Liver (tissue), 3 donors: ENCODE measurements around the gene COX18.

Experiments
- EGR1 ChIP-seq, 2 donors: IDR thresholded peaks; 2 replicates each; pipeline ENCODE4 v1.6.1; 2016 to 2018; ENCODE audit warnings: antibody characterized with exemption in 2 of 2, low read depth in 2 of 2
- FOXA1 ChIP-seq: IDR thresholded peaks from 2 replicates; pipeline ENCODE4 v1.6.1; 2016; ENCODE audit warnings: antibody characterized with exemption
- FOXA2 ChIP-seq: IDR thresholded peaks from 2 replicates; pipeline ENCODE4 v1.6.1; 2016; ENCODE audit warnings: antibody characterized with exemption
- GABPA ChIP-seq, 2 donors: IDR thresholded peaks in 1 of 2; conservative IDR thresholded peaks in 1 of 2; 2 replicates each; pipeline ENCODE4 v1.6.1; 2016; ENCODE audit warnings: antibody characterized with exemption in 2 of 2, mild to moderate bottlenecking in 1 of 2, moderate library complexity in 1 of 2
- NR2F2 ChIP-seq: IDR thresholded peaks from 2 replicates; pipeline ENCODE4 v1.6.1; 2016; ENCODE audit warnings: antibody characterized with exemption
- RAD21 ChIP-seq, 2 donors: IDR thresholded peaks; 2 replicates each; pipeline ENCODE4 v1.6.1; 2016; ENCODE audit warnings: antibody characterized with exemption in 2 of 2, mild to moderate bottlenecking in 2 of 2
- RXRA ChIP-seq, 2 donors: IDR thresholded peaks; 2 replicates each; pipeline ENCODE4 v1.6.1; 2017 to 2018; ENCODE audit warnings: antibody characterized with exemption in 2 of 2, mild to moderate bottlenecking in 1 of 2
- TAF1 ChIP-seq: conservative IDR thresholded peaks from 2 replicates; pipeline ENCODE4 v1.6.1; 2016; ENCODE audit warnings: antibody characterized with exemption, mild to moderate bottlenecking
- YY1 ChIP-seq: IDR thresholded peaks from 2 replicates; pipeline ENCODE4 v1.6.1; 2016; ENCODE audit warnings: antibody characterized with exemption, mild to moderate bottlenecking
- TF ChIP-seq, protein P1 (sequence below): fragments of 150-350 bp; IDR thresholded peaks from 2 replicates; pipeline ENCODE4 v1.5.1; 2017; ENCODE audit warnings: improper control_type of control experiment, low read depth, low read length; ENCODE audit not compliant: missing input control
- TF ChIP-seq, protein P2 (sequence below): IDR thresholded peaks from 2 replicates; pipeline ENCODE4 v1.6.1; 2016; ENCODE audit warnings: antibody characterized with exemption
- TF ChIP-seq, protein P3 (sequence below): IDR thresholded peaks from 2 replicates; pipeline ENCODE4 v1.6.1; 2016; ENCODE audit warnings: antibody characterized with exemption
- TF ChIP-seq, protein P4 (sequence below): IDR thresholded peaks from 2 replicates; pipeline ENCODE4 v1.6.1; 2016; ENCODE audit warnings: antibody characterized with exemption, mild to moderate bottlenecking
- donor health status: healthy.
- donor health status: healthy.

DNA sequence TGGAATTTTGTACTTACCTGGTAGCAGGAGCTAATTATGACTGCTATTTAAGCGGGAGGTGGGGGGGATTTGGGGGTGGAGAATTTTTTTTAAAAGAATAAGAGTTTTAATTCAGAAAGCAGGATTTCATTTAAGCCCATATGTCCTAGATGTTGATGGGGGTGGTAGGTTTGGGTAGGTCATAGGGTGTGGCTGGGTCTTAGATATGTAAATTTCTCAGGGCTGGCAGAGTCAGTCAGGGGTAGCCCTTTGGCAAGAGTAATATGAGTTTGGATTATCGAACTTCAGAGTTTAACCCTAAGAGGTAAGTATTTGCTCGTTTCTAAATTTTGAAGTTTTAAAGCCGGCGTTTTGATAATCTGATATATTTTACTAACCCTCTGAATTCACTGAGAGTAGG lies 35.2 kb upstream of the COX18 start:
- TF ChIP-seq, protein P1, sequence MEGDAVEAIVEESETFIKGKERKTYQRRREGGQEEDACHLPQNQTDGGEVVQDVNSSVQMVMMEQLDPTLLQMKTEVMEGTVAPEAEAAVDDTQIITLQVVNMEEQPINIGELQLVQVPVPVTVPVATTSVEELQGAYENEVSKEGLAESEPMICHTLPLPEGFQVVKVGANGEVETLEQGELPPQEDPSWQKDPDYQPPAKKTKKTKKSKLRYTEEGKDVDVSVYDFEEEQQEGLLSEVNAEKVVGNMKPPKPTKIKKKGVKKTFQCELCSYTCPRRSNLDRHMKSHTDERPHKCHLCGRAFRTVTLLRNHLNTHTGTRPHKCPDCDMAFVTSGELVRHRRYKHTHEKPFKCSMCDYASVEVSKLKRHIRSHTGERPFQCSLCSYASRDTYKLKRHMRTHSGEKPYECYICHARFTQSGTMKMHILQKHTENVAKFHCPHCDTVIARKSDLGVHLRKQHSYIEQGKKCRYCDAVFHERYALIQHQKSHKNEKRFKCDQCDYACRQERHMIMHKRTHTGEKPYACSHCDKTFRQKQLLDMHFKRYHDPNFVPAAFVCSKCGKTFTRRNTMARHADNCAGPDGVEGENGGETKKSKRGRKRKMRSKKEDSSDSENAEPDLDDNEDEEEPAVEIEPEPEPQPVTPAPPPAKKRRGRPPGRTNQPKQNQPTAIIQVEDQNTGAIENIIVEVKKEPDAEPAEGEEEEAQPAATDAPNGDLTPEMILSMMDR, result no peak
- no peak for TF ChIP-seq GABPA (IDR thresholded peaks at IDR 0.05 in 1 of 2, conservative IDR thresholded peaks at IDR 0.05 in 1 of 2)
- no peak for TF ChIP-seq RAD21 (IDR thresholded peaks at IDR 0.05)
- TF ChIP-seq FOXA2, result no peak
- TF ChIP-seq, protein P2, sequence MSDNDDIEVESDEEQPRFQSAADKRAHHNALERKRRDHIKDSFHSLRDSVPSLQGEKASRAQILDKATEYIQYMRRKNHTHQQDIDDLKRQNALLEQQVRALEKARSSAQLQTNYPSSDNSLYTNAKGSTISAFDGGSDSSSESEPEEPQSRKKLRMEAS, result no peak
- no peak for TF ChIP-seq RXRA (IDR thresholded peaks at IDR 0.05)
- no peak for TF ChIP-seq TAF1
- TF ChIP-seq, protein P3, sequence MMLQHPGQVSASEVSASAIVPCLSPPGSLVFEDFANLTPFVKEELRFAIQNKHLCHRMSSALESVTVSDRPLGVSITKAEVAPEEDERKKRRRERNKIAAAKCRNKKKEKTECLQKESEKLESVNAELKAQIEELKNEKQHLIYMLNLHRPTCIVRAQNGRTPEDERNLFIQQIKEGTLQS, result no peak
- TF ChIP-seq FOXA1, result no peak
- TF ChIP-seq YY1, result no peak
- TF ChIP-seq, protein P4, sequence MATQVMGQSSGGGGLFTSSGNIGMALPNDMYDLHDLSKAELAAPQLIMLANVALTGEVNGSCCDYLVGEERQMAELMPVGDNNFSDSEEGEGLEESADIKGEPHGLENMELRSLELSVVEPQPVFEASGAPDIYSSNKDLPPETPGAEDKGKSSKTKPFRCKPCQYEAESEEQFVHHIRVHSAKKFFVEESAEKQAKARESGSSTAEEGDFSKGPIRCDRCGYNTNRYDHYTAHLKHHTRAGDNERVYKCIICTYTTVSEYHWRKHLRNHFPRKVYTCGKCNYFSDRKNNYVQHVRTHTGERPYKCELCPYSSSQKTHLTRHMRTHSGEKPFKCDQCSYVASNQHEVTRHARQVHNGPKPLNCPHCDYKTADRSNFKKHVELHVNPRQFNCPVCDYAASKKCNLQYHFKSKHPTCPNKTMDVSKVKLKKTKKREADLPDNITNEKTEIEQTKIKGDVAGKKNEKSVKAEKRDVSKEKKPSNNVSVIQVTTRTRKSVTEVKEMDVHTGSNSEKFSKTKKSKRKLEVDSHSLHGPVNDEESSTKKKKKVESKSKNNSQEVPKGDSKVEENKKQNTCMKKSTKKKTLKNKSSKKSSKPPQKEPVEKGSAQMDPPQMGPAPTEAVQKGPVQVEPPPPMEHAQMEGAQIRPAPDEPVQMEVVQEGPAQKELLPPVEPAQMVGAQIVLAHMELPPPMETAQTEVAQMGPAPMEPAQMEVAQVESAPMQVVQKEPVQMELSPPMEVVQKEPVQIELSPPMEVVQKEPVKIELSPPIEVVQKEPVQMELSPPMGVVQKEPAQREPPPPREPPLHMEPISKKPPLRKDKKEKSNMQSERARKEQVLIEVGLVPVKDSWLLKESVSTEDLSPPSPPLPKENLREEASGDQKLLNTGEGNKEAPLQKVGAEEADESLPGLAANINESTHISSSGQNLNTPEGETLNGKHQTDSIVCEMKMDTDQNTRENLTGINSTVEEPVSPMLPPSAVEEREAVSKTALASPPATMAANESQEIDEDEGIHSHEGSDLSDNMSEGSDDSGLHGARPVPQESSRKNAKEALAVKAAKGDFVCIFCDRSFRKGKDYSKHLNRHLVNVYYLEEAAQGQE, result no peak
- TF ChIP-seq EGR1 (IDR thresholded peaks at IDR 0.05; ENCODE audit: low read depth in 2 of 2), result no peak
- no peak for TF ChIP-seq NR2F2
